ENCODE measurements around the gene KLK10. TPM values are rescaled to one million over a fixed set of nuclear protein-coding genes. Genes with fewer than 3 reads are reported as not detected.

KLK10 gene
- total RNA-seq = not detected

- Histone ChIP-seq H3K27me3 (ENCODE audit: insufficient read depth, low read length) (peaks cover 40% of the 10 kb centered on the region), H3K9me3 (ENCODE audit: low read depth, low read length) (no peaks in the 10 kb centered on the region), H3K4me1 (ENCODE audit: insufficient read depth, low read length) (peaks cover 6% of the 10 kb centered on the region), H3K4me3 (ENCODE audit: low read length) (no peak within 1 kb of the TSS)
These were observed at the start of gene KLK10 for GRCh38 chr19:51019544-51019925. Gene KLK10, minus strand, starts transcription at chr19:51019709. Its CDS starts 579 bp downstream, at chr19:51019130.

GRCh38 chr19:51066393-51067186 lies 47.1 kb upstream of the KLK10 start:
- H3K27me3 ChIP-seq (ENCODE audit: insufficient read depth, low read length) = peaks cover 17% of the 10 kb centered on the region
- no peaks in the 10 kb centered on the region for H3K9me3 ChIP-seq (ENCODE audit: low read depth, low read length)
- H3K4me1 ChIP-seq (ENCODE audit: insufficient read depth, low read length) = no peaks in the 10 kb centered on the region
- H3K4me3 ChIP-seq (ENCODE audit: low read length) = no peak overlapping the region

GRCh38 chr19:51065221-51065960 lies 45.9 kb upstream of the KLK10 start:
- Histone ChIP-seq H3K27me3 (ENCODE audit: insufficient read depth, low read length) (peaks cover 17% of the 10 kb centered on the region), H3K4me3 (ENCODE audit: low read length) (no peak overlapping the region), H3K9me3 (ENCODE audit: low read depth, low read length) (no peaks in the 10 kb centered on the region), H3K4me1 (ENCODE audit: insufficient read depth, low read length) (no peaks in the 10 kb centered on the region)

GRCh38 chr19:51064534-51065220 lies 45.2 kb upstream of the KLK10 start, which contains the start of gene KLK13:
Gene KLK13, minus strand, starts transcription at chr19:51065092. Its CDS starts 25 bp downstream, at chr19:51065067.
- Histone ChIP-seq H3K27me3 (ENCODE audit: insufficient read depth, low read length) (peaks cover 17% of the 10 kb centered on the region), H3K9me3 (ENCODE audit: low read depth, low read length) (no peaks in the 10 kb centered on the region), H3K4me3 (ENCODE audit: low read length) (no peak within 1 kb of the TSS), H3K4me1 (ENCODE audit: insufficient read depth, low read length) (no peaks in the 10 kb centered on the region)

GRCh38 chr19:51063664-51064063 lies 44.2 kb upstream of the KLK10 start:
- Histone ChIP-seq H3K4me1 (ENCODE audit: insufficient read depth, low read length) (no peaks in the 10 kb centered on the region), H3K27me3 (ENCODE audit: insufficient read depth, low read length) (peaks cover 17% of the 10 kb centered on the region)

GRCh38 chr19:51060973-51061372 lies 41.5 kb upstream of the KLK10 start:
- Histone ChIP-seq H3K4me1 (ENCODE audit: insufficient read depth, low read length) (no peaks in the 10 kb centered on the region), H3K27me3 (ENCODE audit: insufficient read depth, low read length) (peaks cover 17% of the 10 kb centered on the region), H3K9me3 (ENCODE audit: low read depth, low read length) (no peaks in the 10 kb centered on the region), H3K4me3 (ENCODE audit: low read length) (no peak overlapping the region)

More at GRCh38 chr19:51063664-51064063, 44.2 kb upstream of the KLK10 start:
- Histone ChIP-seq H3K9me3 (ENCODE audit: low read depth, low read length) (no peaks in the 10 kb centered on the region), H3K4me3 (ENCODE audit: low read length) (no peak overlapping the region)

GRCh38 chr19:51060336-51060735 lies 40.8 kb upstream of the KLK10 start:
- H3K4me1 ChIP-seq (ENCODE audit: insufficient read depth, low read length) = no peaks in the 10 kb centered on the region
- H3K4me3 ChIP-seq (ENCODE audit: low read length) = no peak overlapping the region
- H3K9me3 ChIP-seq (ENCODE audit: low read depth, low read length) = no peaks in the 10 kb centered on the region
- H3K27me3 ChIP-seq (ENCODE audit: insufficient read depth, low read length) = peaks cover 13% of the 10 kb centered on the region

- H3K27me3 ChIP-seq (ENCODE audit: insufficient read depth, low read length) = peaks cover 13% of the 10 kb centered on the region
- H3K4me1 ChIP-seq (ENCODE audit: insufficient read depth, low read length) = no peaks in the 10 kb centered on the region
- no peak overlapping the region for H3K4me3 ChIP-seq (ENCODE audit: low read length)
- no peaks in the 10 kb centered on the region for H3K9me3 ChIP-seq (ENCODE audit: low read depth, low read length)
These were observed 40.2 kb upstream of the KLK10 start for GRCh38 chr19:51059715-51060114.

- no peaks in the 10 kb centered on the region for H3K4me1 ChIP-seq (ENCODE audit: insufficient read depth, low read length)
- no peaks in the 10 kb centered on the region for H3K9me3 ChIP-seq (ENCODE audit: low read depth, low read length)
- H3K27me3 ChIP-seq (ENCODE audit: insufficient read depth, low read length) = no peaks in the 10 kb centered on the region
- H3K4me3 ChIP-seq (ENCODE audit: low read length) = no peak overlapping the region
These were observed 36.4 kb upstream of the KLK10 start for GRCh38 chr19:51055866-51056265.

GRCh38 chr19:51047031-51047335 lies 27.5 kb upstream of the KLK10 start:
- Histone ChIP-seq H3K4me3 (ENCODE audit: low read length) (no peak overlapping the region), H3K9me3 (ENCODE audit: low read depth, low read length) (no peaks in the 10 kb centered on the region), H3K4me1 (ENCODE audit: insufficient read depth, low read length) (no peaks in the 10 kb centered on the region), H3K27me3 (ENCODE audit: insufficient read depth, low read length) (peaks cover 2% of the 10 kb centered on the region)

- H3K4me1 ChIP-seq (ENCODE audit: insufficient read depth, low read length) = no peaks in the 10 kb centered on the region
- no peaks in the 10 kb centered on the region for H3K9me3 ChIP-seq (ENCODE audit: low read depth, low read length)
- no peak overlapping the region for H3K4me3 ChIP-seq (ENCODE audit: low read length)
- no peaks in the 10 kb centered on the region for H3K27me3 ChIP-seq (ENCODE audit: insufficient read depth, low read length)
These were observed 24.8 kb upstream of the KLK10 start for GRCh38 chr19:51044327-51044726.

- Histone ChIP-seq H3K9me3 (ENCODE audit: low read depth, low read length) (no peaks in the 10 kb centered on the region), H3K4me3 (ENCODE audit: low read length) (no peak overlapping the region), H3K27me3 (ENCODE audit: insufficient read depth, low read length) (no peaks in the 10 kb centered on the region), H3K4me1 (ENCODE audit: insufficient read depth, low read length) (no peaks in the 10 kb centered on the region)
These were observed 24.0 kb upstream of the KLK10 start for GRCh38 chr19:51043497-51043896.

GRCh38 chr19:51040151-51040550 lies 20.6 kb upstream of the KLK10 start:
- Histone ChIP-seq H3K9me3 (ENCODE audit: low read depth, low read length) (no peaks in the 10 kb centered on the region), H3K27me3 (ENCODE audit: insufficient read depth, low read length) (no peaks in the 10 kb centered on the region), H3K4me1 (ENCODE audit: insufficient read depth, low read length) (no peaks in the 10 kb centered on the region), H3K4me3 (ENCODE audit: low read length) (no peak overlapping the region)

GRCh38 chr19:51036519-51036918 lies 17.0 kb upstream of the KLK10 start:
- Histone ChIP-seq H3K9me3 (ENCODE audit: low read depth, low read length) (no peaks in the 10 kb centered on the region), H3K4me3 (ENCODE audit: low read length) (no peak overlapping the region), H3K4me1 (ENCODE audit: insufficient read depth, low read length) (no peaks in the 10 kb centered on the region), H3K27me3 (ENCODE audit: insufficient read depth, low read length) (no peaks in the 10 kb centered on the region)

GRCh38 chr19:51034704-51035103 lies 15.2 kb upstream of the KLK10 start, which contains the start of gene KLK12:
Gene KLK12, minus strand, starts transcription at chr19:51035002. Its CDS starts 381 bp downstream, at chr19:51034621.
- Histone ChIP-seq H3K4me3 (ENCODE audit: low read length) (no peak within 1 kb of the TSS), H3K9me3 (ENCODE audit: low read depth, low read length) (no peaks in the 10 kb centered on the region), H3K27me3 (ENCODE audit: insufficient read depth, low read length) (no peaks in the 10 kb centered on the region), H3K4me1 (ENCODE audit: insufficient read depth, low read length) (no peaks in the 10 kb centered on the region)
